CD14-positive monocyte (primary cell): ENCODE data around the gene HSD17B13. TPM values are rescaled to one million over a fixed set of nuclear protein-coding genes. Genes with fewer than 3 reads are reported as not detected.

Experiments
- DNase-seq, 3 donors: peaks; one replicate each; pipeline ENCODE4 v3.0.0-alpha.2; 2011 to 2022
- H2AFZ ChIP-seq: 2 replicates; pipeline ENCODE4 v1.6.0; 2012; ENCODE audit warnings: mild to moderate bottlenecking, low read depth, low read length, inconsistent platforms; ENCODE audit not compliant: insufficient read depth, poor library complexity, severe bottlenecking
- H3K27ac ChIP-seq, 2 donors: 1 replicate in 1 of 2; 2 replicates in 1 of 2; pipeline ENCODE4 v1.5.1; 2012 to 2013; ENCODE audit warnings: low read length in 2 of 2, control low read depth in 1 of 2, inconsistent platforms in 1 of 2, low read depth in 1 of 2, mild to moderate bottlenecking in 1 of 2
- H3K27me3 ChIP-seq, 2 donors: one replicate each; pipeline versions ENCODE4 v1.6.0 to v1.6.1; 2011 to 2013; ENCODE audit warnings: low read length in 2 of 2; ENCODE audit not compliant: control insufficient read depth in 2 of 2, insufficient read depth in 2 of 2
- H3K36me3 ChIP-seq, 2 donors: replicated peaks in 1 of 2; 1 replicate in 1 of 2; 2 replicates in 1 of 2; pipeline versions ENCODE4 v1.5.1 to v1.6.1; 2012 to 2013; ENCODE audit warnings: low read length in 2 of 2, control low read depth in 1 of 2, inconsistent platforms in 1 of 2, mild to moderate bottlenecking in 1 of 2; ENCODE audit not compliant: insufficient read depth in 2 of 2, control insufficient read depth in 1 of 2
- H3K4me1 ChIP-seq, 2 donors: 1 replicate in 1 of 2; 2 replicates in 1 of 2; pipeline versions ENCODE4 v1.5.1 to v1.6.1; 2012 to 2013; ENCODE audit warnings: low read length in 2 of 2, control low read depth in 1 of 2, inconsistent platforms in 1 of 2, mild to moderate bottlenecking in 1 of 2, moderate library complexity in 1 of 2; ENCODE audit not compliant: insufficient read depth in 2 of 2, control insufficient read depth in 1 of 2
- H3K4me2 ChIP-seq: replicated peaks from 2 replicates; pipeline ENCODE3; 2012; ENCODE audit warnings: low read length, moderate library complexity, mild to moderate bottlenecking; ENCODE audit not compliant: poor library complexity, severe bottlenecking; ENCODE audit errors: extremely low read depth
- H3K4me3 ChIP-seq, 3 experiments: fragments of 200-600 bp in 1 of 3; sonication (generic) in 1 of 3; replicated peaks in 1 of 3; 1 replicate in 2 of 3; 2 replicates in 1 of 3; pipeline ENCODE4 v1.5.1; 2011 to 2013; ENCODE audit warnings: low read length in 3 of 3, mild to moderate bottlenecking in 3 of 3, control low read depth in 2 of 3, low read depth in 2 of 3, inconsistent platforms in 1 of 3, moderate library complexity in 1 of 3
- H3K79me2 ChIP-seq: 2 replicates; pipeline ENCODE4 v1.6.0; 2012; ENCODE audit warnings: mild to moderate bottlenecking, control low read depth, inconsistent platforms, low read length, moderate library complexity; ENCODE audit not compliant: insufficient read depth
- H3K9ac ChIP-seq: 2 replicates; pipeline ENCODE4 v1.6.0; 2017; ENCODE audit warnings: low read length, mild to moderate bottlenecking; ENCODE audit not compliant: insufficient read depth, poor library complexity, severe bottlenecking
- H3K9me3 ChIP-seq, 2 donors: replicated peaks in 1 of 2; 1 replicate in 1 of 2; 2 replicates in 1 of 2; pipeline versions ENCODE4 v1.5.1 to v1.6.1; 2012 to 2013; ENCODE audit warnings: low read length in 2 of 2, control low read depth in 1 of 2; ENCODE audit not compliant: control insufficient read depth in 1 of 2, insufficient read depth in 1 of 2
- H4K20me1 ChIP-seq: 2 replicates; pipeline ENCODE4 v1.6.0; 2012; ENCODE audit warnings: mild to moderate bottlenecking, low read length, control low read depth, moderate library complexity; ENCODE audit not compliant: insufficient read depth
- H3K27ac Mint-ChIP-seq, 7 donors: one replicate each; pipeline ENCODE4 v1.8.0; 2020; ENCODE audit warnings: mild to moderate bottlenecking in 7 of 7, mixed read lengths in 7 of 7, moderate library complexity in 6 of 7, inconsistent platforms in 2 of 7
- H3K27me3 Mint-ChIP-seq, 3 donors: one replicate each; pipeline ENCODE4 v1.8.0; 2021 to 2022; ENCODE audit warnings: low read depth in 3 of 3, mild to moderate bottlenecking in 3 of 3, mixed read lengths in 3 of 3, moderate library complexity in 3 of 3, inconsistent platforms in 1 of 3
- H3K36me3 Mint-ChIP-seq, 2 donors: one replicate each; pipeline ENCODE4 v1.8.0; 2020; ENCODE audit warnings: mixed read lengths in 2 of 2, inconsistent platforms in 1 of 2, mild to moderate bottlenecking in 1 of 2
- H3K4me1 Mint-ChIP-seq: one replicate; pipeline ENCODE4 v1.8.0; 2020; ENCODE audit warnings: mild to moderate bottlenecking, mixed read lengths
- H3K4me3 Mint-ChIP-seq, 2 donors: one replicate each; pipeline ENCODE4 v1.8.0; 2020; ENCODE audit warnings: mild to moderate bottlenecking in 2 of 2, mixed read lengths in 2 of 2, moderate library complexity in 1 of 2
- H3K9me3 Mint-ChIP-seq, 7 donors: one replicate each; pipeline ENCODE4 v1.8.0; 2020 to 2022; ENCODE audit warnings: mixed read lengths in 7 of 7, mild to moderate bottlenecking in 6 of 7, moderate library complexity in 6 of 7, inconsistent platforms in 2 of 7
- WGBS: methylation state at CpG from one replicate; pipeline ENCODE4 v1.1.5; 2013; ENCODE audit warnings: missing lambda C conversion rate; ENCODE audit not compliant: insufficient coverage; 5-methylcytosine and 5-hydroxymethylcytosine counted together
- intact Hi-C, 2 donors: fragments of 100-400 bp; cut with micrococcal nuclease; formaldehyde crosslinking; loops; one replicate each; pipeline versions ENCODE4 v1.15.0 to v1.15.1; 2023
- polyA plus RNA-seq, 3 donors: library from polyadenylated mRNA; depleted of rRNA in 1 of 3; unstranded in 2 of 3; stranded (reverse) in 1 of 3; fragments of 300-500 nt in 2 of 3; fragments of >200 nt in 1 of 3; fragmentation: Illumina TruSeq in 2 of 3; gene quantifications; 1 replicate in 2 of 3; 2 replicates in 1 of 3; pipeline ENCODE4 v1.2.3, GENCODE V29; 2012 to 2021
- small RNA-seq: library from RNA; depleted of rRNA; stranded (forward); fragments of <200 nt; gene quantifications from one replicate; pipeline ENCODE3, GENCODE V24; 2012; ENCODE audit warnings: low read depth; ENCODE audit not compliant: insufficient read length
- TF ChIP-seq, protein P1 (sequence below): fragments of 200-600 bp; IDR thresholded peaks from one replicate; pipeline ENCODE4 v1.8.0; 2022; ENCODE audit warnings: antibody characterized with exemption, mild to moderate bottlenecking

HSD17B13 gene
- polyA plus RNA-seq, 3 donors: 0.08 to 0.73 TPM; not detected in 1

DNA sequence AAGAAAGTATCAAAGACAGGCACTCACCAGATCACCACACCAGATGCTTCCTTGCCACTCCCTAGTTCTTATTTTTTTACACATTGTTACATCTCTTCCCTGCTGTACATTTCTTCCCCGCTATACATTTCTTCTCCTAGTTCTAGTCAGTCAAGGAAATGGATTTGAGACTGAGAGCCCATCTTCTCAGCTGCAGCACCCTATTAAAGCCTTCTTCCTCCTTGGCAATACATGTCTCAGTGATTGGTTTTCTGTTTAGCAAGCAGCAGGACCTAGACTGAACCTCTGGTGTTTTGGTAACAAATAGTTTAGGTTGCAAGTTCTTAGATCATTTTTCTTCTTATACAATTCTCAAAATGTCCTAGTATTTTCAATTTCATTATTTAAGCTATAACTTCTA is 66.9 kb downstream of the HSD17B13 start:
- H3K27me3 Mint-ChIP-seq: peaks cover 0 to 2% (median 1%) of the 10 kb centered on the region in 3 donors
- no peak for DNase-seq
- H3K36me3 Mint-ChIP-seq: no peaks in the 10 kb centered on the region
- Histone ChIP-seq H3K4me1 (no peaks in the 10 kb centered on the region), H2AFZ (no peak overlapping the region), H3K4me3 (no peak overlapping the region), H3K9ac (no peak overlapping the region), H3K36me3 (no peaks in the 10 kb centered on the region), H3K27ac (no peak overlapping the region), H3K27me3 (no peaks in the 10 kb centered on the region), H3K79me2 (no peaks in the 10 kb centered on the region), H4K20me1 (no peaks in the 10 kb centered on the region), H3K9me3 (peaks cover 0 to 3% of the 10 kb centered on the region in 2 donors), H3K4me2 (no peak overlapping the region)
- no CpG with 5 or more reads among the region's 1 CpG for WGBS
- intact Hi-C loops: no loop called here
- H3K27ac Mint-ChIP-seq: no peak overlapping the region
- no peak overlapping the region for H3K4me3 Mint-ChIP-seq
- peaks cover 6 to 21% (median 17%) of the 10 kb centered on the region in 7 donors for H3K9me3 Mint-ChIP-seq
- TF ChIP-seq, protein P1, sequence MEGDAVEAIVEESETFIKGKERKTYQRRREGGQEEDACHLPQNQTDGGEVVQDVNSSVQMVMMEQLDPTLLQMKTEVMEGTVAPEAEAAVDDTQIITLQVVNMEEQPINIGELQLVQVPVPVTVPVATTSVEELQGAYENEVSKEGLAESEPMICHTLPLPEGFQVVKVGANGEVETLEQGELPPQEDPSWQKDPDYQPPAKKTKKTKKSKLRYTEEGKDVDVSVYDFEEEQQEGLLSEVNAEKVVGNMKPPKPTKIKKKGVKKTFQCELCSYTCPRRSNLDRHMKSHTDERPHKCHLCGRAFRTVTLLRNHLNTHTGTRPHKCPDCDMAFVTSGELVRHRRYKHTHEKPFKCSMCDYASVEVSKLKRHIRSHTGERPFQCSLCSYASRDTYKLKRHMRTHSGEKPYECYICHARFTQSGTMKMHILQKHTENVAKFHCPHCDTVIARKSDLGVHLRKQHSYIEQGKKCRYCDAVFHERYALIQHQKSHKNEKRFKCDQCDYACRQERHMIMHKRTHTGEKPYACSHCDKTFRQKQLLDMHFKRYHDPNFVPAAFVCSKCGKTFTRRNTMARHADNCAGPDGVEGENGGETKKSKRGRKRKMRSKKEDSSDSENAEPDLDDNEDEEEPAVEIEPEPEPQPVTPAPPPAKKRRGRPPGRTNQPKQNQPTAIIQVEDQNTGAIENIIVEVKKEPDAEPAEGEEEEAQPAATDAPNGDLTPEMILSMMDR: no peak
- no peaks in the 10 kb centered on the region for H3K4me1 Mint-ChIP-seq

Small RNAs within 50 kb of the gene (small RNA-seq; reads per million reads assigned to genes)
- not detected for gene MIR5705

Other genes with a start within 250 kb of the HSD17B13 start
- 10 to 100 TPM in 2 of 3 donors, 1 to 10 TPM in 1; 7.5 to 28.6 (median 23.7) TPM for gene KLHL8, start 102.3 kb downstream of the HSD17B13 start, polyA plus RNA-seq
- 100 to 1,000 TPM in 2 of 3 donors, 10 to 100 TPM in 1; 86.9 to 330 (median 272) TPM for gene HSD17B11, start 68.3 kb upstream of the HSD17B13 start, polyA plus RNA-seq
- gene NUDT9, start 99.7 kb upstream of the HSD17B13 start, polyA plus RNA-seq: 10 to 100 TPM in 2 of 3 donors, 1 to 10 TPM in 1; 9.6 to 14.3 (median 12.5) TPM
- gene SPARCL1, start 206.5 kb upstream of the HSD17B13 start, polyA plus RNA-seq: not detected